IPS-18c (cell line): Measurements from ENCODE around the gene CNKSR3.

Source experiments
- H3K4me3 ChIP-seq: 2 replicates; pipeline ENCODE4 v1.7.0; 2013; ENCODE audit warnings: low read depth, mild to moderate bottlenecking, low read length, moderate library complexity; ENCODE audit not compliant: insufficient read depth
- H3K9me3 ChIP-seq: one replicate; pipeline ENCODE4 v1.6.1; 2013; ENCODE audit warnings: mild to moderate bottlenecking, low read length, moderate library complexity; ENCODE audit not compliant: control insufficient read depth, insufficient read depth

Gene CNKSR3

DNA sequence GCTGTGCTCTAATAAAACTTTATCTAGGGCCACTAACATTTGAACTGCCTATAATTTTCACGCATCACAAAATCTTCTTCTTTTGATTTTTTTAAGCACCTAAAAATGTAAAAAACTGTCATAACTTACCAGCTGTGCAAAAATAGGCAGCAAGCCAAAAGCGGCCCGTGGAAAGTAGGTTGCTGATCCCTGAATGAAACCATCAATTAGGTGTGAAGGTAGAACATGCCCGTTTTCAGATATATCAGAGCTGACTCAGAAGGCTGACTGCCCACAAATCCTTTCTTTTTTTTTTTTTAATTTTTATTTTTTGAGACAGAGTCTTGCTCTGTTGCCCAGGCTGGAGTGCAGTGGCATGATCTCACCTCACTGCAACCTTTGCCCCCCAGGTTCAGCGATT is 149.0 kb downstream of the CNKSR3 start:
- H3K9me3 ChIP-seq = no peaks in the 10 kb centered on the region
- no peak overlapping the region for H3K4me3 ChIP-seq

DNA sequence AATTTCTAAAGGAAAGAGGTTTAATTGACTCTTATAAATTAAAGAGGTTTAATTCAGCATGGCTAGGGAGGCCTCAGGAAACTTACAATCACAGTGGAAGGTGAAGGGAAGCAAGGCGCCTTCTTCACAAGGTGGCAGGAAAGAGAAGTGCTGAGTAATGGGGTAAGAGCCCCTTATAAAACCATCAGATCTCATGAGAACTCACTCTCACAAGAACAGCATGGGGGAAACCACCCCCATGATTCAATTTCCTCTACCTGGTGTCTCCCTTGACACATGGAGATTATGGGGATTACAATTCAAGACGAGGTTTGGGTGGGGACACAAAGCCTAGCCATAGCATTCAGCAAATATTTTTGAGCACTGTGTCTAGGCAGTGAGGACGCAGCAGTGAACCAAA is 150.0 kb downstream of the CNKSR3 start:
- no peaks in the 10 kb centered on the region for H3K9me3 ChIP-seq
- H3K4me3 ChIP-seq = no peak overlapping the region

DNA sequence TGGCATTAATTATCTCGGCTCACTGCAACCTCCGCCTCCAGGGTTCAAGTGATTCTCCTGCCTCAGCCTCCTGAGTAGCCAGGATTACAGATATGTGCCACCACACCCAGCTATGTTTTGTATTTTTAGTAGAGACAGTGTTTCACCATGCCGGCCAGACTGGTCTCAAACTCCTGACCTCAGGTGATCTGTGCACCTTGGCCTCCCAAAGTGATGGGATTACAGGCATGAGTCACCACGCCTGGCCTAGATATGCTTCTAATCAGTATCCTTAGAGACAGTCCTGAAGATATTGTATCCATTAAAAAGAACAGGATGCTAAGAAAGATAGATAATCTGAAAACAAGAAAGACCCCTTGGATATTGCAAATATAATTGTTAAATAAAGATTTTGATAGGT is 150.8 kb downstream of the CNKSR3 start:
- no peak overlapping the region for H3K4me3 ChIP-seq
- H3K9me3 ChIP-seq = no peaks in the 10 kb centered on the region

DNA sequence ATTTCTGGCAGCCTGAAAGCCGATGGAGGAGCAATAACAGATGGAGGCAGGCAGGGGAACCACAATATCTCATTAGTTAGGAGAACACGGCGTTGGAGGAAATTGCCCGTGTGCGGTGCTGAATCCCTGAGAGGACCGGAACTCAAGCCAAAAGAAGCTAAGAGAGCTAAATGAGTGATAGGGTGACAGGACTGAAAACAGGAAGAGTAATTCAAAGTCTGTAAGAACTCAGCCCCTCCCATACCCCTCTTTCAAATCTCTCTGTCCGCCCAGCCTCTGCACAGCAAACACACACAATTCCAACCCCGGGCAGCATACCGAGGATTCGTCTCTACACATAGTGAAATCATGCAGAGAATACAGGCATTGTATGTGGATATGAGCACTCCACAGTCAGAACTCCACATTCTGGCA is 151.3 kb downstream of the CNKSR3 start:
- H3K9me3 ChIP-seq = no peaks in the 10 kb centered on the region
- H3K4me3 ChIP-seq = no peak overlapping the region

DNA sequence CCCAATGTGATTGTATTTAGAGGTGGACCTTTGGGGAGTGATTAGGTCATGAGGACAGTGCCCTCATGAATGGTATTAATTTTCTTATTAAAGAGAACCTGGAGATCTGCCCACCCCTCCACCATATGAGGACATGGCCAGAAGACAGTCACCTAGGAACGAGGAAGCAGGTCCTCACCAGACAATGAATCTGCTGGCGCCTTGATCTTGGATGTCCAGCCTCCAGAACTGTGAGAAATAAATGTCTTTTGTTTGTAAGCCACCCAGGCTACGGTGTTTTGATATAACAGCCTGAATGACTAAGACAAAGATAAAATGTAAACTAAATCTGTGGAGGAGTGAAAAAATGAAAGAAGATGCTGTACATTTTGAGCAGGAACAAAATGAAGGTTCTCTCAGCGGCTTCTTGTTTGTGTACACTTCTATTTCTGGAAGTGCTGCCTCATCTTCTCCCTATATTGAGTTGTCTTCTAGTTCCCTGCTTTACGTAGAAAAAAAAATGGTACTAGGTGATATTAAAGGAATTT is 152.4 kb downstream of the CNKSR3 start:
- Histone ChIP-seq H3K9me3 (no peaks in the 10 kb centered on the region), H3K4me3 (no peak overlapping the region)

DNA sequence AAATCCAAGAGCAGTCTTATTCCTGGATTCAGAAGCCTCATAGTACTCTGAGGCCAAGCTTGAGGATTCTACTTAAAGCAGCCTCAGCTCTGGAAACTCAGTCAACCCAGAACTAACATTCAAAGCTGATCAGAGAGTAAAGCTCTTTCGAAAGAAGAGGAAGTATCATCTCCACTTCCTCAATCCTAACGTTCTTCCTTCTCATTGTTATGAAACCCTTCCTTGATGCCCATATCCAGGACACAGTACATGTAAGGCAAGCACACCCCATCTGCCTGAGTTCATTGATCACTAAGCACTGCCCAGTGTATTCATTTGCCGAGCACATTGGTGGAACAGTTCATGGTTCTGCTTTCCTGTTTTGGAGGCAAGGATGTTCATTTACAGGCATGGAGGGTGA is 153.8 kb downstream of the CNKSR3 start, which contains the start of gene IPCEF1:
TSS of gene IPCEF1 (minus strand) at position 114 of the 400 bp plus-strand sequence. CDS start 90,856 bp downstream, outside the sequence.
- Histone ChIP-seq H3K9me3 (no peaks in the 10 kb centered on the region), H3K4me3 (no peak within 1 kb of the TSS)

DNA sequence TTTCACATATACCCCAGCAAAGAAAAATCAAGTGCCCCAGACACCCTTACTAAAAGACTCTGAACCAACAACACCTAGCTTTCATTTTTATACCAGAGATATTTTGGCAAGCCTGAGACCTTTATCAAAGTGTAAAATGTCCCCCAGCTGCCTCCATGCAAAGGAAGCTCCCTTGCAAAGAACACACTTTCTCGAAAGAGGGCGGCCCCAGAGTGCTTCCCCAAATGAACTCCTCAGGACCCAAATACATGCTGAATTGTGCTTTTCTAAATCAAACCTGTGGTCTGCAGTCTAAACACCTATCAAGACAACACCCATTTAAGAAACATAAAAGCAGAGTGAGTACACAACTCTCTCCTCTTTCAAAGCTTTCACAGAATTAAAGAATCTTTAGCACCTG is 154.4 kb downstream of the CNKSR3 start:
- Histone ChIP-seq H3K4me3 (no peak overlapping the region), H3K9me3 (no peaks in the 10 kb centered on the region)

DNA sequence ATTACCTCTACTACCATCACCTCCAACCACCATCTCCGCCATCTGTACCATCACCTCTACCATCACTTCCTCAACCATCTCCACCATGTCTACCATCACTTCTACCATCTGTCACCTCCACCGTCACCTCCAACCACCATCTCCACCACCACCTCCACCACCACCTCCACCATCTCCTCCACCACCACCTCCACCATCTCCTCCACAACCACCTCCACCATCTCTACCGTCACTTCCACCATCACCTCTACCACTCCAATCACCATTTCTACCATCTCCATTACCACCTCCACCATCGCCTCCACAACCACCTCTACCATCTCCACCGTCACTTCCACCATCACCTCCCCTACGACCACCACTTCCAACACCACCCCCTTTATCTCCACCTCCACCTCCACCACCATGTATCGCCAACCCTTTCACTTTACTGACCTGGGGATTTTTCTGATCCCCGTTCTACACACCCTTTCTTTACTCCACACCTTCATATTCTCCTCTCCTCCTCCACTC is 156.2 kb downstream of the CNKSR3 start:
- H3K9me3 ChIP-seq = no peaks in the 10 kb centered on the region
- H3K4me3 ChIP-seq = no peak overlapping the region

DNA sequence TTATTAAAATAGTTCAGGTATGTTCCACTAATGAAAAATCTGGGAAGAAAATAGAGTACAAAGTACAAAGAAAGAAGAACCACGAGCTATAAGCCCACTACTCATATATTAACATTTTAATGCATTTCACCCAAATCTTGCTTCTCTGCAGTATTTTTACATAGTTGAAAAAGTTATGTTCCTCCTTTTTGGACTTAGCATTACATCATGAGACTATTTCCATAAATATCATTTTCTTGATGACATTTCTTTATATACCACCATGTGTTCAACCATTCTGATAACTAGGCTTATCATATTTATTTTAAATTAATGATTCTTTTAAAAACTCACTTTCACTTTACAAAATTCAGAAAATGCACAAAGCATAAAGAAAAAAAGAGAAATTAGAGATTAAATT is 156.9 kb downstream of the CNKSR3 start:
- Histone ChIP-seq H3K9me3 (no peaks in the 10 kb centered on the region), H3K4me3 (no peak overlapping the region)

DNA sequence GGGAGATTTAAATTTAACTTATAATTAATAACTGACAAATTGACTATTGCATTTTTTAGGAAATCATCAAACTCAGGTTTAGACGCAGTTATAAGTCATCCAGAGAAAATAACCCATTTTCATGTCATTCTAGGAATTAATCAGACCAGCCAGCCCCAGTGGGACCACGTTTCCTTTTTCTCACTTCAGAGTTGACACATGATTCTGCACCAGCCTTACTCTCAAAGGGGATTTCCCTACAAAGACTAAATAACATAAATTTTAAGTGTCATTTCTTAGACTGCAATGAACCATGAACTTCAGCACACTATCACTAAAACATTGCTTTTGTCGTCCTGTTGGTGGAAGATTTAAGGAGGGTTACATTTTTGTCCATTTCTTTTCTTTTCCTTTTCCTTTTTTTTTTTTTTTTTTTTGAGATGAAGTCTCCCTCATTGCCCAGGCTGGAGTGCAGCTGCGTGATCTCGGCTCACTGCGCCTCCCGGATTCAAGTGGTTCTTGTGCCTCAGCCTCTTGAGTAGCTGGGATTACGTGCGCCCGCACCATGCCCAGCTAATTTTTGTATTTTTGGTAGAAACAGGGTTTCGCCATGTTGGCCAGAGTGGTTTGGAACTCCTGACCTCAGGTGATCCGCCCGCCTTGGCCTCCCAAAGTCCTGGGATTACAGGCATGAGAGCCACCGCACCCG is 157.4 kb downstream of the CNKSR3 start:
- Histone ChIP-seq H3K4me3 (no peak overlapping the region), H3K9me3 (no peaks in the 10 kb centered on the region)

DNA sequence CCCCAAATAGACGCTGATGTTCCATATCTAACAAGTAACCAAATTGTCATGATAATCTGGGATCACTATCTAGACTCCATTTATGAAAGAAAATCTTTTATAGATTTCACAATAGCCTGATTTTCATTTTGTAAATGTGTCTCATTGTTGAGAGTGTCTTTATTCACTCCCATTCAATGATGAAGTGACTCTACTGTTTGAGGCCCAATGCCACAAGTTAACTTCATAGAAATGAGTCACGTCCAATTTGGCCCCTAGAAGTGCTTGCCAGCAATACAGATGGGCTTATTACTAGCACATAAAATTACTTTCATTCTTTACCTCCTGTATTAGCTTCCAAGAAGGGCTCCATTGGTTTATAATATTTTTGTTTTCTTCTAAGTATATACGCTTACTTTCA is 160.2 kb downstream of the CNKSR3 start:
- no peak overlapping the region for H3K4me3 ChIP-seq
- no peaks in the 10 kb centered on the region for H3K9me3 ChIP-seq

DNA sequence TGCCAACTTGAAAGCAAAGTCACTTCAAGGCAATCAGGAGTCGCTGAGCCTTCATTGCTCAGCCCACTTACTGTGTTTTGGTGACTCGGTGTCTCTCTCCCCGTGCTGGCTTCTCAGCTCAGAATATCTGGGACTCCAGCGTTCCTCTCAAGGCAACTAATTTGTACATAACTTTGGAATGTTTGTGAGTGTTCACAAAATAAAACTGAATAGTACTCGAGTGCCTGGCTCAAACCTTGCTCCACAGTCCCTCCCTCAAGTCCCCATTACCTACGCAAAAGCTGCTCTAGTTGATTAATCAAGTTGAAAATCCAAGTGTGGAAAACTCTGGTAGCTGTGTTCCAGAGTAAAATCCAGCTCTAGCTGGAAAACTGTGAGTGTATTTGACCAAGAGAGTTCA is 162.5 kb downstream of the CNKSR3 start:
- Histone ChIP-seq H3K4me3 (no peak overlapping the region), H3K9me3 (no peaks in the 10 kb centered on the region)

DNA sequence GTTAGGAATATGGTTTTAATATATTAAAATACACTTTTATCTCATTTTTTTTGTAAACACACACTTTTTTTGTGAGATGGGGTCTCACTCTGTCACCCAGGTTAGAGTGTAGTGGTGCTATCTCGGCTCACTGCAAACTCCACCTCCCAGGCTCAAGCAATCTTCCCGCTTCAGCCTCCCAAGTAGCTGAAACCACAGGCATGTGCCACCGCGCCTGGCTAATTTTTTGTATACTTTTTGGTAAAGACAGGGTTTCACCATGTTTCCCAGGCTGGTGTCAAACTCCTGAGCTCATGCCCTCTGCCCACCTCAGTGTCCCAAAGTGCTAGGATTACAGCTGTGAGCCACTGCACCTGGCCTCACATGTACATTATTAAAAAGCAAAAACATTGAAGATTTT is 164.7 kb downstream of the CNKSR3 start:
- H3K4me3 ChIP-seq = no peak overlapping the region
- H3K9me3 ChIP-seq = no peaks in the 10 kb centered on the region

DNA sequence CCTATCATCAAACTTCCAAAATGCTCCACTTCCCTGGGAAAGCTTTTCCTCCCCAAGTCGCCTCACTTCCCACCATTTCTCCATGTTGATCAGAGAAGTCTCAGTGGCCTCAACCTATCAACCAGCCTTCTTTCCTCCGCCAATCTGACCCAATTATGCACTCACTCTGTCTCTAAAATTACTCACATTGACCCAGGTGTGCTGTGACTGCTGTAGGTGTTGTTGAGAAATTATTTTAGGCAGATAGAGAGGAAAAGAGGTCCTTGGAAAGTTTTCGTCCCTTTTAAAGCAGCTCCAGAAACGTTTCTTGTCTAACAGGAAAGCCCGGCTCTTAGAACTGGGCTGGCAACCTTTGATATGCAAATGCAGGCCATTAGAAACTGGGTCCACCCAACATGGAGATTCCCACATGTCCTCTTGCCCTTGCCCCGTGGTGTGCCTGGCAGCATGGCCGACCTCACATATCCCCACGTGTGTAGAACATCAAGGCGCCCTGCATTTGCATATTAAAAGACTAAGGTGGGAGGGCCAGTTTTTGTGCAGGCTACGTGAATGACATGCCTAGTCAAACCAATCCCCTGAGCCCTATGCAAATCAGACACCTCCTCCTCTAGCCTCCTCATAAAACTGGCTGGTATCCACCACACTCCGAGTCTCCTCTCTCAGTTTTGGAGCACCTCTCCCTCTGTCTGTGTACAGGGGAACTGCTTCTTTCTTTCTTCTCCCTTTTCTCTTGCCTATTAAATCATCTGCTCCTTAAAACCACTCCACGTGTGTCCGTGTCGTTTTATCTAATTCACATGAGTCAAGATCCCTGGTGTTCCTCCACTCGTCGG is 166.8 kb downstream of the CNKSR3 start:
- Histone ChIP-seq H3K9me3 (no peaks in the 10 kb centered on the region), H3K4me3 (no peak overlapping the region)

DNA sequence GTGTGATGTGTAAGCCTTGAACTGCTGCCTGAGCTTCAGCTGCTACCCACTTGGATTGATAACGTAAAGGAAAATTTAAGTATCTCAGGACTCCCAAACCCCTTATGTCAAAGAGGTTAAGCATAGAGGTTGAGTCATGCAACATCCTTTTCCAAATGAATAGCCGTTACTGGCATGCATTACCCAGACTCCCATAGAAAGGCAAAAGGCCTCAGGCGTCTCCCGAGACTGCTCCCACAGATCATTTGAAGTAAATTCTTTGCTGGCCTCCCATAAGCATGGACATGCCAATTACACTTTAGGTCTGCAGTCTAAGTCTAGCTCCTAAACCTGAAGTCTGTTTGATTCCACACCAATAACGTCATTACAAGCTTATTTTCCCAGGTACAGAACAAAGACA is 168.6 kb downstream of the CNKSR3 start:
- Histone ChIP-seq H3K9me3 (no peaks in the 10 kb centered on the region), H3K4me3 (no peak overlapping the region)

DNA sequence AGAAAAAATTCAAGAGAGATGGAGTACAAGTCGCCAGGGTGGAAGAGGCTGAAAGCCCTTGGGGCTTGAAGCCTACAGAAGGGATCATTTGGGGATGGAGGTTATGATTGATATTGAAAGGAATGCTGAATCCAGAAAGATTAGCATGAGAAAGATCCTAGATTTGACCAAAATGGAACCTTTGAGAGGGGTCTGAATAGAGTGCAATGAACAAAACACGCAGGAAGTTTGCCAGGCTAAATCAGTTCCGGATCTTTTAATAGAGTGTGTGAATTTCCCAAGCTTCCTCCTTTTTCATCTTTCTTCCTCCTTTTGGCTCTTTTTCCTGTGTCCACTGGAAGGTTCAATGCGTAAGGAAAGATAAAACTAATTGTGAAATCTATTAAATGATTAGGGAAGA is 169.1 kb downstream of the CNKSR3 start:
- Histone ChIP-seq H3K9me3 (no peaks in the 10 kb centered on the region), H3K4me3 (no peak overlapping the region)
